Measurements from ENCODE around the gene MIDN.
"Not testable (repeated sequence)": the region's sequence is repeated elsewhere in the genome, so short reads cannot be mapped to it uniquely, and the experiment has no call there.

Gene MIDN

GRCh38 chr19:1245494-1246264 is 2.7 kb upstream of the MIDN start:
- TF ChIP-seq CTCF (IDR thresholded peaks at IDR 0.05; ENCODE audit: insufficient read depth, low read depth, low read length, missing control alignments), result no peak

GRCh38 chr19:1246265-1247087 is 1.9 kb upstream of the MIDN start:
- not testable (repeated sequence) for DNase-seq (ENCODE audit: low read depth); H3K4me3 ChIP-seq (ENCODE audit: low read length)

More at GRCh38 chr19:1245494-1246264, 2.7 kb upstream of the MIDN start:
- DNase-seq (ENCODE audit: low read depth), result no peak
- H3K4me3 ChIP-seq (ENCODE audit: low read length), result no peak overlapping the region

GRCh38 chr19:1247748-1248138 is 640 bp upstream of the MIDN start:
- H3K4me3 ChIP-seq (ENCODE audit: low read length), result no peak overlapping the region
- no peak for TF ChIP-seq CTCF (IDR thresholded peaks at IDR 0.05; ENCODE audit: insufficient read depth, low read depth, low read length, missing control alignments)
- no peak for DNase-seq (ENCODE audit: low read depth)

- peak overlapping the region; percentile 65 for H3K4me3 ChIP-seq (ENCODE audit: low read length)
- peak; percentile 74 for DNase-seq (ENCODE audit: low read depth)
- peak; percentile 31 for TF ChIP-seq CTCF (IDR thresholded peaks at IDR 0.05; ENCODE audit: insufficient read depth, low read depth, low read length, missing control alignments)
Observed at GRCh38 chr19:1248786-1249297, 459 bp downstream of the MIDN start.

GRCh38 chr19:1249298-1249989 is 1.1 kb downstream of the MIDN start:
- H3K4me3 ChIP-seq (ENCODE audit: low read length), result peak overlapping the region; percentile 75
- TF ChIP-seq CTCF (IDR thresholded peaks at IDR 0.05; ENCODE audit: insufficient read depth, low read depth, low read length, missing control alignments), result no peak
- DNase-seq (ENCODE audit: low read depth), result peak; percentile 96

- DNase-seq (ENCODE audit: low read depth), result no peak
- no peak for TF ChIP-seq CTCF (IDR thresholded peaks at IDR 0.05; ENCODE audit: insufficient read depth, low read depth, low read length, missing control alignments)
- H3K4me3 ChIP-seq (ENCODE audit: low read length), result peak overlapping the region; percentile 75
Observed at GRCh38 chr19:1249990-1250436, 1.6 kb downstream of the MIDN start.
